ENCODE measurements around the gene GTPBP8. TPM values are rescaled to one million over a fixed set of nuclear protein-coding genes. Genes with fewer than 3 reads are reported as not detected.

The GTPBP8 gene
- total RNA-seq, 2 experiments from 2014 or later = 26.3 to 27.3 TPM

DNA sequence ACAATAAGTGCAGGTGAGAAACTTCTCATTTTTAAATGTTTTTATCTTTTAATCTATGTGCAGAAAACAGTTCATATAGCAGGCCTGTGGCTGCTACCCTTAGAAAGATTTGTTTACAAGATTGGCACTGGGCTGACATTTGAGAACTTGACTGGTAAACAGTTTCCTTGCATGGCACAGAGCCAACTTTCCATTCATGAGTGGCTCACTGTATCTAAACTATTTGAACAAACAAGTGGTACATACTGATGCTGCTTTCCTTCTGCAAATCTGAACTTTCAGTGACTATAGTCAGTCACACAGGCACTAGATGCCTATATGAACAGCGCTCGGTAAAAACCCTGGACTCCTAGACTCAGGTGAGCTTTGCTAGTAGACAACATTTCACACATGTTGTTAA lies 6.3 kb upstream of the GTPBP8 start:
- ChIA-PET CTCF (interaction anchor here (1.0 to 1.3 kb wide), 3 partner anchors 21 to 250 kb away, joined by 3 to 4 read pairs (median 4); no protein-coding TSS in a partner anchor), POLR2A (no interaction called here)

DNA sequence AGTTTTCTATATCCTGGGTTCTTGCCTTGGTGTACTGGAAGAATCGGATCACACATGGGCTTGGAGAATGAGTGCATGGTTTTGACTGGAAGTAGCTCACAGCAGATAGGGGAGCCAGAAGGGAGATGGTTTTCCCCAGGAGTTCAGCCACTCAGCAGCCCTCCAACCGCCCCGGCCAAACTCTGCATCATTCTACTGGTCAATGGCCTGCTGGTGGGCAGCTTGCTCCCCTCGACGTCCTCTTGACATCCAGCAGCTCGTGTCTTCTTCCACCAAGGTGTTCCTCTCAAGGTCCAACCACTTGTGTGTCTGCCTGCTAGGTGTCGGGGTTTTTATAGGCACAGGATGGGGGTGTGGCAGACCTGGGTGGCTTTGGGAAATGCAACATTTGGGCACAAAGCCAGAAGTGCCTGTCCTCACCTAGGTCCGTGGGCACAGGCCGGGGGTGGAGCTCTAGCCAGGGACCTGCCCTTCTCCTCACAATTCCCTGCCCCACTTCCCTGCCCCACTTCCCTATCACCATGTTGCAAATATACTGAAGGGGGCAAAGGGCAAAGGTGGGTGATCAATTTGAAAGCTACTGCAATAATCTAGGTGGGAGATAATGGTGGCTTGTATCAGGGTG lies 3.0 kb upstream of the GTPBP8 start:
- POLR2A ChIA-PET = interaction anchor here (1.8 kb wide), 1 partner anchor 31 kb away, joined by 5 read pairs; a partner anchor contains a TSS

DNA sequence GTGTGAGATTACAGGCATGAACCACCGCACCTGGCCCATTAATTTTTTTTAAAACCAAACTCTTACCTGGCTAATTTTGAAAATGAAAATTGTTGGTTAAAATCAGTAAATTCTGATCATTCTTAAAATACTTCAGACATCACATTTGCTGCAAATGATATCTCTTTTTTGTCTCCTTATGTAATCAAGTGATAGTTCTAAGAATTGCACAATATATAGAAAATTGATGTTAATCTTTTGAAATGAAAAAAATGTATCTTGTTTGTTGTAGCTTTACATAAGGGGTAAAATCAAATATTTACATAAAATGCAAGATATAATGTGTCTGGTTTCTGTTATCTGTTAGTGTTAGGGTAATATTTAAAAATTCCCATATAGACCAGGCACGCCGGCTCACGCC lies 5.0 kb downstream of the GTPBP8 start:
- ChIA-PET CTCF (interaction anchor here (1.6 kb wide), 1 partner anchor 11 kb away, joined by 5 read pairs; no protein-coding TSS in a partner anchor), POLR2A (no interaction called here)

More for the DNA sequence above, 3.0 kb upstream of the GTPBP8 start:
- CTCF ChIA-PET = interaction anchor here (0.9 to 1.5 kb wide), 2 partner anchors 9 kb away, joined by 4 to 6 read pairs; no protein-coding TSS in a partner anchor

DNA sequence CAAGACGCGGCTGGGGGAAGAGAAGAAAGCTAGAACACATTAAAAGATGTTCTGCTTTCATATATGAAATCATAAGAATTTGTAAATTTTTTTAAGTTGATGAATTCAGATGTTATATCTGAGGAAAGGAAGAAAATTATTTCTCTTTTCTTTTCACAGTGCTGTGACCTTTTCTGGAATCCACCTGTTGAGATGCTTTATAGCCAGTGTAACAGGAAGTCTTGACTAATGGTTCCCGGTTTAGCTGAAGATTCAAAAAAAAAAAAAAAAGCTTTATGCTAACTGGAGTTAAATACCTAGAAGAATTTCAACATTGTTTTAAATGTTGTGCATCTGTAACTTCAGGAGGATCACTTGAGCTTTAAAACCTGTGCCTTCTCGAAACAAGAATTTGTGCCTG lies 9.9 kb downstream of the GTPBP8 start:
- POLR2A ChIA-PET = interaction anchor here (1.7 kb wide), 1 partner anchor 10 kb away, joined by 8 read pairs; the partner anchor contains the start of gene GTPBP8
- CTCF ChIA-PET = interaction anchor here (1.9 kb wide), 1 partner anchor 266 kb away, joined by 4 read pairs; no protein-coding TSS in a partner anchor

DNA sequence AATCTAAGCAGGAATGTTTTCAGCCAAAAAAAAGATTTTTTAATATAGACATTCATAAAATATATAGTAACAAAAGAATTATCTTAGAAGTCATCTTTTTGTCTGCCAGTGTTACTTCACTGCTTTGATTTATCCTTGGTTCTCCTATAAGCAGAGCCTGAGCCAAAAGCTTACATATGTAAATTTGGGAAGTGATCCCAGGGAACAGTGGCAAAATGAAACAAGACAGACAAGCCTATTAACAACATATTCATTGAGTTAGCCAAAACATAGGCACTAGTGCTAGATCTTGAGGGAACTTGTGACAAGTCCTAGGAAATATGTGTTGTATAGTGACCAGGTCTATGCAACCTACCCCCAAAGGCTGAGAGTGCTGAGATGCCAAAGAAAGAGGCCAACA lies 11.3 kb downstream of the GTPBP8 start:
- POLR2A ChIA-PET = no interaction called here
- CTCF ChIA-PET = interaction anchor here (1.5 kb wide), 1 partner anchor 359 kb away, joined by 5 read pairs; no protein-coding TSS in a partner anchor

DNA sequence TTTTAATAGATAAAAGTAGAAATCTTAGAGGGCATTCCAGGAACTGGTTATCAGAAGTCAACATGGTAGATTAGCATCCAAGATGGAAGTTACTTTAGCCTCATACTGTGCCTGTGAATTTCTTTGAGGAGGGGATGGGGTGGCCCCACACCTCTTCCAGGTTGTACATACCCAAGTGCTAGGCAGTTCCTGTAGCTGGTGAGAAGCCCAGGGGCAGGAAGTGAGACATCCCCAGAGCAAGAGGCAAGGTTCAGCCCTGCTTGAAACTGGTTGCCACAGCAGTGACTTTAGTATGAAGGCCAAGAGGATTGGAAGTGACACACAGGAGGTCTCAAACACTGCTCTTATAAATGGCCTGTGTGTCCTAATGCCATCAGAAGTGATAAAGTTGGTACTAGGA lies 11.9 kb downstream of the GTPBP8 start:
- ChIA-PET POLR2A (interaction anchor here (4.2 kb wide), 1 partner anchor 16 kb away, joined by 19 read pairs; a partner anchor contains a TSS), CTCF (interaction anchor here (1.5 kb wide), 1 partner anchor 16 kb away, joined by 4 read pairs; no protein-coding TSS in a partner anchor)

DNA sequence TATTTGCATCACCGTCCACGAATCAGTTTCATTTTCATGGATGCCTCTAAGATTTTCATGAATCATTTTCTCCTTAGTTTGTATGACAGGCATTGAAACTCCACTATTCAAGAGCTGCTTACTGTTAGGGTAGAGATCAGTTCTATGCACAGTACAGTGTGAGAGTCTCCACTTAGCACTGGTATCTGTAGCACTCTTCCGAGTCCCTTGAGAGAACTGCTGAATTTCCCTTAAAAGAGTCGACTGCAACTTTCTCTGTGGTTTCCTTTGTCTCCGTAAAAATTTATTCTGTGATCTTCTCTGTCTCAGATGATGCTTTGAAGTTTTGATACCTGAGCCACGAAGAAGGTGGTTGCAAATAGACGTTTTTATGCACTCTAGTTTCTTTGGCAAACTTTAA lies 14.8 kb downstream of the GTPBP8 start:
- POLR2A ChIA-PET = interaction anchor here (1.1 to 4.2 kb wide), 2 partner anchors 9 to 13 kb away, joined by 3 to 19 read pairs; a partner anchor contains a TSS
- CTCF ChIA-PET = interaction anchor here (1.0 kb wide), 1 partner anchor 20 kb away, joined by 4 read pairs; no protein-coding TSS in a partner anchor

DNA sequence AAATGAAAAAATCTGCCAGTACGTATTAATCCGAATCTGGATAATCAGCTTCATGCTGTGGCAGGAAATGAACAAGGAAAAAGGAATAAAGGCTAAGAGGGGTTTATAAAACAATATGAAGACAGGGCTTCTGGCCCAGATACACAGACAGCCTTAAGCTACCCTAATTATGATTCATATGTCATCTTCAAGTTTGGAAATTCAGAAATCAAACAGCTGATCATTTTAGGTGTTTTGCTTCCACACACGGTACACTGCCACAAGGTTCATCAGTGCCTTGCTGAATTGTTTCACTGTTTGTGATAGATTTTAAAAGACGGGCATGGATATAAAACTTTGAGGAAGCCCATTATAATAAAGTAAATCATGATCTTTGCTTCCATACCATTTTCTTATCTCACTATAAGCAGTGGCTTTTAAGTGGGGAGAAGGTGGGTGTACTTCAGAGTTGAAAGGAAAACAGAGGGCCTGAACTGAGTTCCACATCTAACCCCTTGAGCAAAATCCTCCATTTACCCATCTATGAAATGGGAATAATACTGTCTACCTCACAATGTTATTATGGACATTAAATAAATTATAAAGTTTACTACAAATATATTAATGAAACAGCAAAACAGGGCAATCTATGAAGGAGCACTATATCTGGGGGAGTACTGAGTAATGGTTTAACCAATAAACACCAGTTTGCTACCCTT lies 15.7 kb downstream of the GTPBP8 start:
- POLR2A ChIA-PET = interaction anchor here (0.7 to 4.2 kb wide), 2 partner anchors 10 to 12 kb away, joined by 3 to 19 read pairs; a partner anchor contains a TSS

DNA sequence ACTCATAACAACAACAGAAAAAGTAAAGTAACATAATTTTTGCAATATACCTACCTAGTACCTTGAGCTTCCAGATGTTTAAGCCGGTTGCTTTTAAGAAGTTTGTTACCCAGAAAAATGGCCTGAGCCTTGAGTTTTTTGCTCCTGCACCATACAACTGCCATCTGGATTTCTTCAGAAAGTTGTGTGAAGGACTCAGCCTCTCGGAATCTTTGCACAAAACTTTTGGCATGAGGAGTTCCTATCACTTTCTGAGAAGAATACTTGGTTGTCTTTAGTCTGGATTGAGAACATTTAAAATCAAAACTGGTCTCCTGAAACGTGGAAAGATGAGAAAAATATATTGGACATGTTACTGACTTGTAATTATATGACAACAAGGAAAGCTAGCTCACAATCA lies 17.3 kb downstream of the GTPBP8 start:
- ChIA-PET POLR2A (interaction anchor here (0.7 kb wide), 1 partner anchor 18 kb away, joined by 3 read pairs; no protein-coding TSS in a partner anchor), CTCF (interaction anchor here (1.0 to 1.8 kb wide), 2 partner anchors 10 to 365 kb away, joined by 3 read pairs; no protein-coding TSS in a partner anchor)

More for the DNA sequence above, 15.7 kb downstream of the GTPBP8 start:
- CTCF ChIA-PET = interaction anchor here (1.1 to 1.8 kb wide), 3 partner anchors 10 to 364 kb away, joined by 3 to 5 read pairs (median 3); a partner anchor contains a TSS

DNA sequence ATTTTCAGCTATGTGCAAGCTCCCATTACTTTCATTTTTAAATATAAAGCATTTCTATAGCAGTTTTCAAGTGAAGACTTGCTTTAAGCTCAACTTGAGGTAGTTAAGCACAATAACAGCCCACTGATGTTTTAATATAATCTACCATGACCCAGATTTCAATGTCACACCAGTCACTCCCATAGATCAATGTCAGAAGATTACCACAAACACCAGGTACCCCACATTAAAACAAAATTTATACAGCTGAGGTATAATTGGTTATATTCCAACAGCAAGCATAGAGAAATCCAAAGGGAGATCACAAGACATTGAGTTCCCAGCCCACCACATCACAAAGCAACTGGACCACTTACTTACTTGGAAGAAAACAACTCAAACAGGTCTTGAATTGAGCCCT lies 22.8 kb downstream of the GTPBP8 start:
- CTCF ChIA-PET = no interaction called here
- POLR2A ChIA-PET = interaction anchor here (0.6 kb wide), 1 partner anchor 452 kb away, joined by 4 read pairs; the partner anchor contains the start of genes ATG3 and SLC35A5

DNA sequence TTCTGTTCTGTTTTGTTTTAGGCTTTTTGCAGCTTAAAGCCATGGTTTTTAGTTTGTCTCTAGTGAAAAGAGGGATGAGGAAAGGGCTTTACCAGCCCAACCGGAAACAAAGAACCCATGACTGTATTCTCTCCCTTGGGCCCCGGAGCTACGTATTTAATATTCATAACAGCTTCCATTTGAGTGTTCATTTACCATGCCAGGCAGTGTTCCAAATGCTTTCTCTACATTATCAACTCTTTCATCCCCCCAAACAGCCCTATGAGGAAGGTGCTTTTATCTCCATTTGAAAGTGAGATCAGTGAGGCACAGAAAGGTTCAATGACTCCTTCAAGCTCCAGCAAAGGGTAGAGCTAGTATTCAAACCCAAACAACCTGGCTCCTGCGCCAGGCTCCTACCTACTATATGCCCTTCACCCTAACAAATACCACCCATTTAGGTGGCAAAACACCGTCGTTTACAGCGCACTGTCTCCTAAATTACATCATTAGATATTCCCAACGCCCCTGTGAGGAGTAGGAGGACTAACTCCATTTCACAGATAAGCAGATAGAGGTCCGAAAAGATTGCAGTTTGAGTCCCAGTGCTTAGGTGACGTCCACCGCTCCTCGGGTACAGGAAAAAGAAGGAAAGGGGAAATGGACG lies 27.9 kb downstream of the GTPBP8 start:
- CTCF ChIA-PET = interaction anchor here (0.9 to 1.3 kb wide), 3 partner anchors 10 to 15 kb away, joined by 3 to 4 read pairs (median 3); no protein-coding TSS in a partner anchor

DNA sequence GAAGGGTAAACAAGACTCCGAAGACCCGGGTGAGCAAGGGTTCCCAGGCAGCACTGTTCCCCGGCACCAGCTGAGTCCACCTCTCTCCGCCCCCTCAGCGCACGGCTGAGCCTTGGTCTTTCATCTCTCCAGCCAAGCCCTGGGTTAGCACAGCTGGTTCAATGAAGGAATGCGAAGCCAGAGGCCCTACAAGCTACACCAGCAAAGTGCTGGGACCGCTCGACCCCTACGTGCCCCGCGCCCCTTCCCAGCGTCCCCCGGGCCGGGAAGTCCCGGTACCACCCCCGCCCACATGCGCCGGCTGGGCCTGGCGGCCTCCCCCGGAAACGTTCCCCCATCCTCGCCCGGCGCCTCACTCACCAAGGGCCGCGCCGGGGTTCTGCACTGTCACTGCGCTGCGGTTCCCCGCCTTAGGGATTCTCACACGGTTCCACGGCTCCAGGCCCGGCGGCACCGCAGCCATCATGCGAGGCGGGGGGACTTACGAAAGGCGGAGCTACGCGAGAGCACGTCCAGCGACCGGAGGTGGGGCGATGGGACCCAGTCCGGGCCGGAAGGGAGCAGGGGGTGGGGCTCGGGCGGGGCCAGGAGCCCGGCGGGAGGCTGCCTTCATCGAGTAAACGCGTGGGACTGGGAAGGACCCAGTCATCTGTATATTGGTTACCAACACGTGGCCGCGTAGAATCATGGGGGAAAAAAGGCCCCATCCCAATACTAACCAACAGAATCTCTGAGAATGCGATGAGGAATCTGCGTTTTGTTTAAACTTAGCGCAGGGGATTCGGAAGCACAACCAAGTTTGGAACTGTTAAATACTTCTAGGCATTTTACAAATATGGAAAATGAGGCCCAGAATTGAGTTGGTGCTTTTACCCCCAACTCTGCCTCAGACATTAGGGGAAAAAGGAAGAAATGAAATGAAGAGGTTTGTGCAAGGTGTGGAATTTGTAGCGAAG lies 28.7 kb downstream of the GTPBP8 start:
- POLR2A ChIA-PET = interaction anchor here (0.7 to 2.0 kb wide), 5 partner anchors 9 to 461 kb away, joined by 4 to 19 read pairs (median 4); partner anchors contain the start of gene CD200R1
- CTCF ChIA-PET = interaction anchor here (1.2 to 1.3 kb wide), 2 partner anchors 11 to 13 kb away, joined by 3 read pairs; no protein-coding TSS in a partner anchor

More for the DNA sequence above, 27.9 kb downstream of the GTPBP8 start:
- POLR2A ChIA-PET = interaction anchor here (0.6 to 2.0 kb wide), 8 partner anchors 9 to 495 kb away, joined by 3 to 19 read pairs (median 4); partner anchors contain the start of genes ATG3, CD200R1 and SLC35A5

DNA sequence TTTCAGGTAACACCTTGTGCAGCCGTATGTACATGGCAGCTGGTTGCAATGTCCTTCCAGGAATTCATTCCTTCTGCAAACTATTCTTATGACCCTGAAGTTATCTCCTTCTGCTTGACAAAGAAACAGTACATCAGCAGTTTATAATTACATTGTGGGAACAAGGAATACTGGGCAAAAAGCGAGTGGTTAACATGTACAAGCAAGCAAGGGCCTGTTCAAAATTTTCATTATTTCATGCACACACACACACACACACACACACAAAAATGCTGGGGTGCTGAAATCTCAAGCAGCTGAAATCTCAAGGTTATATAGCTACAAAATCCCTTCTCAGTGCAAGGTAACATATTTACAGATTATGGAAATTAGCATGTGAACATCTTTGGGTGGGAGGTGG lies 30.7 kb downstream of the GTPBP8 start:
- ChIA-PET POLR2A (no interaction called here), CTCF (interaction anchor here (1.7 kb wide), 1 partner anchor 13 kb away, joined by 4 read pairs; no protein-coding TSS in a partner anchor)

DNA sequence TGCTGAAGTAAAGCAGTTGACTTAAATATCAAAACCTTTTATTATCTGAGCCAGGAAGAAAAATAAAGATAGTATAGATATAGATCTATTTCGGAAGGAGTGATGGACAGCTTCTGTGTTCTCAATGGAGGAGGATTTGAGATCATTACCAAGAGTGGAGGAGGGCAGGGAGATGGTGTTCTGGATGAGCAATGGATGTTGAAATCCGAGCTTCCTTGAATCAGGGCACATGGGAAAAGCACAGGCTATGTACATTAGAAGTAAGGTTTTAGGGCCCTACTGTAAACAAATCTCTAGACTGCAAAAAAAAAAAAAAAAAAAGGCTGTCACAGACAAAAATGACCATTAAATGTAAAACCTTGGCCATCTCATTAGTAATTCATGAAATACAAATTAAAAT lies 43.2 kb downstream of the GTPBP8 start:
- CTCF ChIA-PET = interaction anchor here (0.7 to 1.0 kb wide), 2 partner anchors 80 to 448 kb away, joined by 3 to 4 read pairs; no protein-coding TSS in a partner anchor
- POLR2A ChIA-PET = no interaction called here

DNA sequence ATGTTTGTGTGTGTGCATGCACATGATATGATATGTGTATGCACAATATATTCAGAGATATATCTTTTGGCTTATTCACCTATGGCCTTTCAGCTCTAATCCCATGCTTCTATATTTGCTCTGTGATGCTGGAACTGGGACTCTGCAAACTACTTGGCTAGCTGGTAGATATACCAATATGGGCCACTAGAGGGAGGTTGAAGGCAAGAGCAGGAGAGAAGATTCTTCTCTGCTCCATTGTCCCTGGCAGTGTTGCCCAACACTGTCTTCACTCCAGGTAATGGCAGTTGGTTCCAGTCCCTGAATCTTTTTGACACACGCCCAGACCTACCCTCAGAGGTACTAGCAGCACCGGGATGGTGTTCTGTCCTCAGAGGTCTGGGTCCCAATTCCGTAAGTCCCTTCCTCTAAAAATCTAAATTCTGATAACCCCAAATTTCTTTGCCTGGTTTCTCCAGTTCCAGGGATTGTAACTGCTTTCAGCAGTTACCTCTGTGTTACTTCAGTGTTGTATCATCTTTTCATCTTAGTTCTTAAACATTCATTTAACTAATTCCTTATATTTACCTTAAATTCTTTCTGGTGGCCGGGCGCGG lies 44.7 kb downstream of the GTPBP8 start:
- CTCF ChIA-PET = interaction anchor here (1.0 to 1.6 kb wide), 4 partner anchors 10 to 560 kb away, joined by 3 to 4 read pairs (median 3); no protein-coding TSS in a partner anchor
- POLR2A ChIA-PET = no interaction called here

DNA sequence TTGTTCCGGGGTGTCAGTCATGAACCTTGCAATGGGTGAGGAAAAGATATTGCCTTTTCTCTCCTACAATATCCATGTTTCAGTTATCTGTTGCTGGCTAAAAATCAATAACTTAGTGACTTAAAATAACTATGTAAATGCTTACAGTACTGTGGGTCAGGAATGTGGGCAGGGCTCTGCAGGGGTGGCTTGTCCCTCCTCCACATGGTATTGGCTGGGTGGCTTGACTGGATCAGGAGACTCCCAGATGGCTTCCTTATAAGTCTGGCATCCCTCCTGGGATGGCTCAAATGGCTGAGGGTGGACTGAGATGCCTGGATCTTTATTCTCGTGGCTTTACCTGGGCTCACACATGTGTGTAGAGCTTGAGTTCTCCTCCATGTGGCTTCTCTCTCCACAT lies 47.5 kb downstream of the GTPBP8 start:
- CTCF ChIA-PET = no interaction called here
- POLR2A ChIA-PET = no interaction called here

DNA sequence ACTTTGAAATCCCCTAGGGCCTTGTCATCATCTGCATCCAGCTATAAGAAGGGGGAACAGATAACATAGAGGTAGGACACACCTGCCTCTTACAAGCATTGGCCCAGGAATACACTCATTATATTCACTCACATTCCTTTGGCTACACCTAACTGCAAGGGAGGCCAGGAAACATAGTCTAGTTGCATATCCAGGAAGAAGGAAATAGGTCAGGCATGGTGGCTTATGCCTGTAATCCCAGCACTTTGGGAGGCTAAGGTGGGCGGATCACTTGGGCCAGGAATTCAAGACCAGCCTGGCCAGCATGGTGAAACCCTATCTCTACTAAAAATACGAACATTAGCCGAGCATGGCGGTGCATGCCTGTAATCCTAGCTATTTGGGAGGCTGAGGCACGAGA lies 48.8 kb downstream of the GTPBP8 start:
- CTCF ChIA-PET = no interaction called here
- POLR2A ChIA-PET = no interaction called here

Measured in activated CD8-positive, alpha-beta memory T cell treated with anti-CD3 and anti-CD28 coated beads for 36 hours (primary cell).